ENCODE data around the gene SLC25A44. TPM values are rescaled to one million over a fixed set of nuclear protein-coding genes. Genes with fewer than 3 reads are reported as not detected.

SLC25A44 gene
- total RNA-seq, 1 experiment from 2014 or later: 40.2 TPM

DNA sequence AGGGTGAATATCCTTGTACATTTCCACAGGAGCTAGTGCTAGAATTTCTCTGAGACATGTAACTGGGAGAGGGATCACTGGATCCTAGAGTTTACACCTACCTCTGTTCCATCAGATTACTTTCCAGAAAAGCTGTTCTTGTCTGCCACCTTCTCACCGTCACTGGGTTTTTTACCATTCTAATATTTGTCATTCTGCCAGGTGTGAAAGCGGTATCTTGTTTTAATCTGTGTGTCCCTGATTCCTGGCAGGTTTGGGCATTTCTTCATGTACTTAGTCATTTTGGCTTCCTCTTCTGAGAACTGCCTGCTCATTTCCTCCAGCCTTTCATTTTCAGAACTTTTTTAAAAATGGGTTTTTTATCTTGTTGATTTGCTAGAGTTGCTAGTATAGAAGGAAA lies 24.0 kb downstream of the SLC25A44 start:
- Histone ChIP-seq H3K79me1 (ENCODE audit: insufficient read depth, low read depth, low read length, poor library complexity, severe bottlenecking) (no peaks in the 10 kb centered on the region), H3K79me2 (ENCODE audit: insufficient read depth, low read length) (no peaks in the 10 kb centered on the region), H3K27ac (ENCODE audit: insufficient read length, low read depth, low read length) (no peak overlapping the region), H3K9ac (ENCODE audit: extremely low read depth, insufficient read length, low read length) (no peak overlapping the region), H3K14ac (ENCODE audit: insufficient read depth, low read length) (no peak overlapping the region), H4K91ac (ENCODE audit: insufficient read length, low read depth, low read length) (no peak overlapping the region), H4K20me1 (ENCODE audit: control insufficient read depth, insufficient read depth, insufficient read length) (peaks cover 2% of the 10 kb centered on the region), H2AK5ac (ENCODE audit: insufficient read length, low read length) (no peak overlapping the region), H2BK20ac (ENCODE audit: low read depth, low read length, poor library complexity, severe bottlenecking) (no peak overlapping the region), H3K4me1 (ENCODE audit: insufficient read depth, low read length) (no peaks in the 10 kb centered on the region), H3T11ph (ENCODE audit: low read length) (no peak overlapping the region), H3K9me3 (ENCODE audit: control insufficient read depth, low read depth, low read length) (no peaks in the 10 kb centered on the region), H3K4me2 (ENCODE audit: insufficient read depth, insufficient read length, low read length) (no peak overlapping the region), H2AFZ (ENCODE audit: low read length) (no peak overlapping the region), H3K23ac (ENCODE audit: insufficient read length, low read depth, low read length) (no peak overlapping the region), H2BK12ac (ENCODE audit: insufficient read length, low read depth, low read length) (no peak overlapping the region), H2BK120ac (ENCODE audit: low read depth, low read length, poor library complexity, severe bottlenecking) (no peak overlapping the region), H2BK5ac (ENCODE audit: insufficient read length, low read length) (no peak overlapping the region), H3K18ac (ENCODE audit: insufficient read length, low read depth, low read length) (no peak overlapping the region), H4K8ac (replicated peaks; ENCODE audit: insufficient read length, low read depth, low read length) (no peak overlapping the region), H3K27me3 (ENCODE audit: insufficient read depth, low read length) (no peaks in the 10 kb centered on the region), H2BK15ac (ENCODE audit: low read depth, low read length) (no peak overlapping the region), H4K5ac (ENCODE audit: insufficient read length, low read depth, low read length) (no peak overlapping the region), H3K23me2 (ENCODE audit: insufficient read length, low read depth, low read length, poor library complexity, severe bottlenecking) (peaks cover 4% of the 10 kb centered on the region), H3K4ac (ENCODE audit: low read depth, low read length) (no peak overlapping the region), H3K56ac (ENCODE audit: insufficient read length, low read depth, low read length) (no peak overlapping the region)
- H3K27ac Mint-ChIP-seq: peak overlapping the region in 1 of 3 experiments; percentile 24; a peak in 1 of 7 replicates
- WGBS (ENCODE audit: extremely low coverage, insufficient read length, low lambda C conversion rate): no CpG with 5 or more reads among the region's 2 CpGs
- DNase-seq: no peak
- H3K9me3 Mint-ChIP-seq: no peaks in the 10 kb centered on the region; a peak in 1 of 5 replicates
- no peak overlapping the region for H3K4me3 Mint-ChIP-seq
- no peaks in the 10 kb centered on the region for H3K27me3 Mint-ChIP-seq (ENCODE audit: low read depth)
- H3K4me1 Mint-ChIP-seq: peaks cover 5 to 8% of the 10 kb centered on the region in 2 experiments
- TF ChIP-seq, protein P1, sequence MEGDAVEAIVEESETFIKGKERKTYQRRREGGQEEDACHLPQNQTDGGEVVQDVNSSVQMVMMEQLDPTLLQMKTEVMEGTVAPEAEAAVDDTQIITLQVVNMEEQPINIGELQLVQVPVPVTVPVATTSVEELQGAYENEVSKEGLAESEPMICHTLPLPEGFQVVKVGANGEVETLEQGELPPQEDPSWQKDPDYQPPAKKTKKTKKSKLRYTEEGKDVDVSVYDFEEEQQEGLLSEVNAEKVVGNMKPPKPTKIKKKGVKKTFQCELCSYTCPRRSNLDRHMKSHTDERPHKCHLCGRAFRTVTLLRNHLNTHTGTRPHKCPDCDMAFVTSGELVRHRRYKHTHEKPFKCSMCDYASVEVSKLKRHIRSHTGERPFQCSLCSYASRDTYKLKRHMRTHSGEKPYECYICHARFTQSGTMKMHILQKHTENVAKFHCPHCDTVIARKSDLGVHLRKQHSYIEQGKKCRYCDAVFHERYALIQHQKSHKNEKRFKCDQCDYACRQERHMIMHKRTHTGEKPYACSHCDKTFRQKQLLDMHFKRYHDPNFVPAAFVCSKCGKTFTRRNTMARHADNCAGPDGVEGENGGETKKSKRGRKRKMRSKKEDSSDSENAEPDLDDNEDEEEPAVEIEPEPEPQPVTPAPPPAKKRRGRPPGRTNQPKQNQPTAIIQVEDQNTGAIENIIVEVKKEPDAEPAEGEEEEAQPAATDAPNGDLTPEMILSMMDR (conservative IDR thresholded peaks at IDR 0.05): no peak
- peaks cover 23 to 65% (median 59%) of the 10 kb centered on the region in 3 experiments for H3K36me3 Mint-ChIP-seq (ENCODE audit: insufficient read depth in 1 of 3, low read depth in 3 of 3)

Data from H9 (cell line).